Measurements from ENCODE around the gene RALGPS2. TPM values are rescaled to one million over a fixed set of nuclear protein-coding genes. Genes with fewer than 3 reads are reported as not detected.

Gene RALGPS2
- total and polyA plus RNA-seq, 2 donors (not counting 1 experiment from before 2014, with no cell fraction given), result 59.6 to 251 TPM

- Histone ChIP-seq H3K79me2 (ENCODE audit: control insufficient read depth, insufficient read depth, low read length) (no peaks in the 10 kb centered on the region), H4K20me1 (ENCODE audit: control insufficient read depth, insufficient read depth, low read length, poor library complexity, severe bottlenecking) (no peaks in the 10 kb centered on the region), H2AFZ (ENCODE audit: insufficient read depth, low read depth, low read length, poor library complexity, severe bottlenecking) (no peak overlapping the region), H3K4me1 (ENCODE audit: control insufficient read depth in 2 of 2, insufficient read depth in 2 of 2, low read length in 2 of 2) (no peaks in the 10 kb centered on the region), H3K36me3 (replicated peaks in 1 of 2; ENCODE audit: control extremely low read depth in 1 of 2, control insufficient read depth in 1 of 2, extremely low read depth in 1 of 2, insufficient read depth in 2 of 2, low read length in 1 of 2) (no peaks in the 10 kb centered on the region), H3K9me3 (ENCODE audit: control extremely low read depth in 1 of 3, control insufficient read depth in 2 of 3, insufficient read depth in 1 of 3, low read length in 2 of 3) (peaks cover 0 to 24% (median 0%) of the 10 kb centered on the region in 3 donors), H3K27ac (ENCODE audit: low read length in 2 of 2) (no peak overlapping the region), H3K4me3 (ENCODE audit: control extremely low read depth in 1 of 5, extremely low read depth in 1 of 5, insufficient read depth in 1 of 5, low read depth in 2 of 5, low read length in 4 of 5) (no peak overlapping the region), H3K4me2 (replicated peaks; ENCODE audit: low read depth, low read length, poor library complexity, severe bottlenecking) (no peak overlapping the region), H3K9ac (ENCODE audit: low read length) (no peak overlapping the region), H3K27me3 (replicated peaks in 1 of 4; ENCODE audit: control extremely low read depth in 1 of 4, control insufficient read depth in 3 of 4, insufficient read depth in 4 of 4, low read length in 3 of 4) (peaks cover 0 to 3% (median 0%) of the 10 kb centered on the region in 4 experiments)
- H3K27ac Mint-ChIP-seq, result no peak overlapping the region
- WGBS (ENCODE audit: insufficient coverage), result 94% methylated on average over 5 of the region's 9 CpGs
- no peaks in the 10 kb centered on the region for H3K9me3 Mint-ChIP-seq (ENCODE audit: insufficient read depth)
- no peaks in the 10 kb centered on the region for H3K4me1 Mint-ChIP-seq
- ChIA-PET CTCF (interaction anchor here (0.9 kb wide), 1 partner anchor 11 kb away, joined by 3 read pairs; no protein-coding TSS in a partner anchor), POLR2A (interaction anchor here (0.6 kb wide), 1 partner anchor 1239 kb away, joined by 3 read pairs; no protein-coding TSS in a partner anchor)
- H3K27me3 Mint-ChIP-seq, result peaks cover 4% of the 10 kb centered on the region
- ATAC-seq (ENCODE audit: low read depth) (no peak), DNase-seq (no peak)
- H3K4me3 Mint-ChIP-seq, result no peak overlapping the region
- intact Hi-C loops (cut with micrococcal nuclease), result no loop called here
- no peak for TF ChIP-seq EZH2 (IDR thresholded peaks at IDR 0.05; ENCODE audit: borderline replicate concordance, insufficient read depth, low read depth, low read length, poor library complexity, severe bottlenecking)
These were observed 233.4 kb downstream of the RALGPS2 start for GRCh38 chr1:178958491-178958890.

- DNase-seq, result no peak
- WGBS (ENCODE audit: insufficient coverage), result 85% methylated on average over 14 of the region's 17 CpGs
- no peak overlapping the region for H2AFZ ChIP-seq (ENCODE audit: insufficient read depth, low read depth, low read length, poor library complexity, severe bottlenecking)
- H3K79me2 ChIP-seq (ENCODE audit: control insufficient read depth, insufficient read depth, low read length), result no peaks in the 10 kb centered on the region
- POLR2A ChIA-PET, result no interaction called here
- no peak overlapping the region for H3K9ac ChIP-seq (ENCODE audit: low read length)
- H3K4me3 ChIP-seq (ENCODE audit: control extremely low read depth in 1 of 5, extremely low read depth in 1 of 5, insufficient read depth in 1 of 5, low read depth in 2 of 5, low read length in 4 of 5), result no peak overlapping the region
- H4K20me1 ChIP-seq (ENCODE audit: control insufficient read depth, insufficient read depth, low read length, poor library complexity, severe bottlenecking), result no peaks in the 10 kb centered on the region
- Mint-ChIP-seq H3K27me3 (peaks cover 4% of the 10 kb centered on the region), H3K4me3 (no peak overlapping the region), H3K27ac (no peak overlapping the region), H3K4me1 (no peaks in the 10 kb centered on the region), H3K9me3 (ENCODE audit: insufficient read depth) (no peaks in the 10 kb centered on the region)
- H3K27ac ChIP-seq (ENCODE audit: low read length in 2 of 2), result no peak overlapping the region
- intact Hi-C loops (cut with micrococcal nuclease), result no loop called here
- CTCF ChIA-PET, result no interaction called here
- no peak for ATAC-seq (ENCODE audit: low read depth)
- H3K9me3 ChIP-seq (ENCODE audit: control extremely low read depth in 1 of 3, control insufficient read depth in 2 of 3, insufficient read depth in 1 of 3, low read length in 2 of 3), result peaks cover 0 to 17% (median 0%) of the 10 kb centered on the region in 3 donors
- no peaks in the 10 kb centered on the region for H3K36me3 ChIP-seq (replicated peaks in 1 of 2; ENCODE audit: control extremely low read depth in 1 of 2, control insufficient read depth in 1 of 2, extremely low read depth in 1 of 2, insufficient read depth in 2 of 2, low read length in 1 of 2)
- H3K4me2 ChIP-seq (replicated peaks; ENCODE audit: low read depth, low read length, poor library complexity, severe bottlenecking), result no peak overlapping the region
- no peaks in the 10 kb centered on the region for H3K4me1 ChIP-seq (ENCODE audit: control insufficient read depth in 2 of 2, insufficient read depth in 2 of 2, low read length in 2 of 2)
- peaks cover 0 to 2% (median 0%) of the 10 kb centered on the region in 4 experiments for H3K27me3 ChIP-seq (replicated peaks in 1 of 4; ENCODE audit: control extremely low read depth in 1 of 4, control insufficient read depth in 3 of 4, insufficient read depth in 4 of 4, low read length in 3 of 4)
- TF ChIP-seq EZH2 (IDR thresholded peaks at IDR 0.05; ENCODE audit: borderline replicate concordance, insufficient read depth, low read depth, low read length, poor library complexity, severe bottlenecking), result no peak
- TF ChIP-seq, protein P1, sequence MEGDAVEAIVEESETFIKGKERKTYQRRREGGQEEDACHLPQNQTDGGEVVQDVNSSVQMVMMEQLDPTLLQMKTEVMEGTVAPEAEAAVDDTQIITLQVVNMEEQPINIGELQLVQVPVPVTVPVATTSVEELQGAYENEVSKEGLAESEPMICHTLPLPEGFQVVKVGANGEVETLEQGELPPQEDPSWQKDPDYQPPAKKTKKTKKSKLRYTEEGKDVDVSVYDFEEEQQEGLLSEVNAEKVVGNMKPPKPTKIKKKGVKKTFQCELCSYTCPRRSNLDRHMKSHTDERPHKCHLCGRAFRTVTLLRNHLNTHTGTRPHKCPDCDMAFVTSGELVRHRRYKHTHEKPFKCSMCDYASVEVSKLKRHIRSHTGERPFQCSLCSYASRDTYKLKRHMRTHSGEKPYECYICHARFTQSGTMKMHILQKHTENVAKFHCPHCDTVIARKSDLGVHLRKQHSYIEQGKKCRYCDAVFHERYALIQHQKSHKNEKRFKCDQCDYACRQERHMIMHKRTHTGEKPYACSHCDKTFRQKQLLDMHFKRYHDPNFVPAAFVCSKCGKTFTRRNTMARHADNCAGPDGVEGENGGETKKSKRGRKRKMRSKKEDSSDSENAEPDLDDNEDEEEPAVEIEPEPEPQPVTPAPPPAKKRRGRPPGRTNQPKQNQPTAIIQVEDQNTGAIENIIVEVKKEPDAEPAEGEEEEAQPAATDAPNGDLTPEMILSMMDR (IDR thresholded peaks at IDR 0.05), result no peak
These were observed 234.8 kb downstream of the RALGPS2 start for GRCh38 chr1:178959543-178960460.

All from B cell (primary cell).